Measurements from ENCODE around the gene TEX2.

GRCh38 chr17:64247836-64248235 is 15.2 kb downstream of the TEX2 start:
- no peak for TF ChIP-seq CTCF (IDR thresholded peaks at IDR 0.05; ENCODE audit: low read depth, low read length)
- no peak for TF ChIP-seq EZH2phosphoT487 (IDR thresholded peaks at IDR 0.05; ENCODE audit: low read depth)

Measured in OCI-LY3 (cell line).